Tibial artery (tissue), 4 donors: Measurements from ENCODE around the gene RSRC2.
"Not testable (repeated sequence)": the region's sequence is repeated elsewhere in the genome, so short reads cannot be mapped to it uniquely, and the experiment has no call there.

Source experiments
- DNase-seq, 2 donors: peaks; one replicate each; pipeline ENCODE4 v3.0.0-alpha.2; 2019
- H3K27ac ChIP-seq, 2 donors: fragments of 200-600 bp; sonication (generic) in 1 of 2; 1 replicate in 1 of 2; 2 replicates in 1 of 2; pipeline ENCODE4 v1.5.1; 2018 to 2019; ENCODE audit warnings: mild to moderate bottlenecking in 1 of 2
- H3K27me3 ChIP-seq, 2 donors: fragments of 200-600 bp; sonication (generic) in 1 of 2; one replicate each; pipeline versions ENCODE4 v1.5.1 to v1.6.0; 2016 to 2019
- H3K36me3 ChIP-seq, 3 donors: fragments of 200-600 bp; sonication (generic) in 2 of 3; one replicate each; pipeline ENCODE4 v1.5.1; 2016 to 2019; ENCODE audit warnings: mild to moderate bottlenecking in 2 of 3
- H3K4me1 ChIP-seq, 4 donors: fragments of 200-600 bp; sonication (generic) in 2 of 4; 1 replicate in 3 of 4; 2 replicates in 1 of 4; pipeline ENCODE4 v1.5.1; 2016 to 2019
- H3K4me3 ChIP-seq, 2 donors: fragments of 200-600 bp; sonication (generic) in 1 of 2; 1 replicate in 1 of 2; 2 replicates in 1 of 2; pipeline ENCODE4 v1.5.1; 2018 to 2019; ENCODE audit warnings: mild to moderate bottlenecking in 2 of 2
- H3K9me3 ChIP-seq, 3 donors: fragments of 200-600 bp; sonication (generic) in 1 of 3; one replicate each; pipeline ENCODE4 v1.5.1; 2016 to 2019
- CTCF ChIP-seq, 2 experiments: fragments of 200-600 bp in 1 of 2; fragments of 450-650 bp in 1 of 2; IDR thresholded peaks; one replicate each; pipeline ENCODE4 v1.5.1; 2017 to 2019; ENCODE audit warnings: antibody characterized with exemption in 2 of 2, mild to moderate bottlenecking in 1 of 2, moderate library complexity in 1 of 2
- intact Hi-C: fragments of 100-400 bp; cut with DNase I; formaldehyde crosslinking; loops from one replicate; pipeline ENCODE4 v1.15.0; 2023; ENCODE audit warnings: low total_unique reads

Gene RSRC2

GRCh38 chr12:122518908-122519307 lies 7.8 kb downstream of the RSRC2 start:
- Histone ChIP-seq H3K9me3 (no peaks in the 10 kb centered on the region), H3K4me1 (peaks cover 0 to 27% (median 18%) of the 10 kb centered on the region in 4 donors), H3K27ac (no peak overlapping the region), H3K4me3 (no peak overlapping the region), H3K36me3 (peaks cover 84 to 86% (median 84%) of the 10 kb centered on the region in 3 donors), H3K27me3 (no peaks in the 10 kb centered on the region)
- intact Hi-C loops = no loop called here
- TF ChIP-seq CTCF (IDR thresholded peaks at IDR 0.05) = no peak
- DNase-seq = no peak

GRCh38 chr12:122517877-122518276 lies 8.9 kb downstream of the RSRC2 start:
- TF ChIP-seq CTCF (IDR thresholded peaks at IDR 0.05) = no peak
- no peak for DNase-seq
- no peaks in the 10 kb centered on the region for H3K27me3 ChIP-seq
- intact Hi-C loops = no loop called here
- no peak overlapping the region for H3K4me3 ChIP-seq
- no peak overlapping the region for H3K27ac ChIP-seq
- H3K36me3 ChIP-seq = peaks cover 92 to 96% (median 92%) of the 10 kb centered on the region in 3 donors
- peaks cover 0 to 17% (median 11%) of the 10 kb centered on the region in 4 donors for H3K4me1 ChIP-seq
- H3K9me3 ChIP-seq = no peaks in the 10 kb centered on the region

- Histone ChIP-seq H3K4me3 (no peak overlapping the region), H3K36me3 (peaks cover 97 to 100% (median 98%) of the 10 kb centered on the region in 3 donors), H3K27me3 (no peaks in the 10 kb centered on the region), H3K27ac (no peak overlapping the region), H3K4me1 (peaks cover 0 to 6% (median 3%) of the 10 kb centered on the region in 4 donors), H3K9me3 (no peaks in the 10 kb centered on the region)
- TF ChIP-seq CTCF (IDR thresholded peaks at IDR 0.05) = no peak
- DNase-seq = no peak
- intact Hi-C loops = no loop called here
These were observed 10.0 kb downstream of the RSRC2 start for GRCh38 chr12:122516544-122517361.

GRCh38 chr12:122515275-122515674 lies 11.5 kb downstream of the RSRC2 start:
- H3K36me3 ChIP-seq = peaks cover 97 to 100% (median 98%) of the 10 kb centered on the region in 3 donors
- intact Hi-C loops = no loop called here
- no peaks in the 10 kb centered on the region for H3K9me3 ChIP-seq
- no peak for TF ChIP-seq CTCF (IDR thresholded peaks at IDR 0.05)
- H3K27ac ChIP-seq = no peak overlapping the region
- no peaks in the 10 kb centered on the region for H3K27me3 ChIP-seq
- H3K4me1 ChIP-seq = no peaks in the 10 kb centered on the region
- no peak for DNase-seq
- H3K4me3 ChIP-seq = no peak overlapping the region

GRCh38 chr12:122513660-122514059 lies 13.1 kb downstream of the RSRC2 start:
- no peaks in the 10 kb centered on the region for H3K27me3 ChIP-seq
- no peak for TF ChIP-seq CTCF (IDR thresholded peaks at IDR 0.05)
- peaks cover 97 to 100% (median 98%) of the 10 kb centered on the region in 3 donors for H3K36me3 ChIP-seq
- DNase-seq = no peak
- H3K4me3 ChIP-seq = no peak overlapping the region
- no peaks in the 10 kb centered on the region for H3K4me1 ChIP-seq
- no peaks in the 10 kb centered on the region for H3K9me3 ChIP-seq
- H3K27ac ChIP-seq = no peak overlapping the region
- intact Hi-C loops = no loop called here

GRCh38 chr12:122513028-122513427 lies 13.7 kb downstream of the RSRC2 start:
- intact Hi-C loops, H3K9me3 ChIP-seq, H3K27ac ChIP-seq, H3K4me1 ChIP-seq, DNase-seq, H3K4me3 ChIP-seq, H3K27me3 ChIP-seq: not testable (repeated sequence)
- H3K36me3 ChIP-seq = peaks cover 97 to 100% (median 98%) of the 10 kb centered on the region in 3 donors
